Lower leg skin (tissue), 3 donors: ENCODE measurements around the gene CEP170.

Experiments used
- CTCF ChIP-seq, 3 donors: fragments of 450-650 bp; IDR thresholded peaks; one replicate each; pipeline ENCODE4 v1.5.1; 2016; ENCODE audit warnings: antibody characterized with exemption in 3 of 3, mild to moderate bottlenecking in 3 of 3, moderate library complexity in 2 of 3
- POLR2A ChIP-seq, 2 donors: fragments of 450-650 bp; IDR thresholded peaks; one replicate each; pipeline ENCODE4 v1.6.1; 2016 to 2017; ENCODE audit warnings: antibody characterized with exemption in 2 of 2, mild to moderate bottlenecking in 1 of 2, moderate library complexity in 1 of 2

GRCh38 chr1:243179720-243180119, 75.4 kb downstream of the CEP170 start:
- TF ChIP-seq CTCF (IDR thresholded peaks at IDR 0.05) (no peak), POLR2A (IDR thresholded peaks at IDR 0.05) (no peak)
